DOHH2 (cell line): Measurements from ENCODE around the gene AMPD3.

Experiments used
- EZH2phosphoT487 ChIP-seq: fragments of 200-600 bp; sonication (generic); IDR thresholded peaks from 2 replicates; pipeline ENCODE4 v1.6.1; 2017; ENCODE audit warnings: borderline replicate concordance, mild to moderate bottlenecking, antibody characterized with exemption, low read length, moderate library complexity, mixed read lengths
- TF ChIP-seq, protein P1 (sequence below): fragments of 200-600 bp; sonication (generic); IDR thresholded peaks from one replicate; pipeline ENCODE4 v1.5.1; 2014; ENCODE audit warnings: antibody characterized with exemption, mild to moderate bottlenecking, low read depth, low read length; ENCODE audit not compliant: poor library complexity, severe bottlenecking

DNA sequence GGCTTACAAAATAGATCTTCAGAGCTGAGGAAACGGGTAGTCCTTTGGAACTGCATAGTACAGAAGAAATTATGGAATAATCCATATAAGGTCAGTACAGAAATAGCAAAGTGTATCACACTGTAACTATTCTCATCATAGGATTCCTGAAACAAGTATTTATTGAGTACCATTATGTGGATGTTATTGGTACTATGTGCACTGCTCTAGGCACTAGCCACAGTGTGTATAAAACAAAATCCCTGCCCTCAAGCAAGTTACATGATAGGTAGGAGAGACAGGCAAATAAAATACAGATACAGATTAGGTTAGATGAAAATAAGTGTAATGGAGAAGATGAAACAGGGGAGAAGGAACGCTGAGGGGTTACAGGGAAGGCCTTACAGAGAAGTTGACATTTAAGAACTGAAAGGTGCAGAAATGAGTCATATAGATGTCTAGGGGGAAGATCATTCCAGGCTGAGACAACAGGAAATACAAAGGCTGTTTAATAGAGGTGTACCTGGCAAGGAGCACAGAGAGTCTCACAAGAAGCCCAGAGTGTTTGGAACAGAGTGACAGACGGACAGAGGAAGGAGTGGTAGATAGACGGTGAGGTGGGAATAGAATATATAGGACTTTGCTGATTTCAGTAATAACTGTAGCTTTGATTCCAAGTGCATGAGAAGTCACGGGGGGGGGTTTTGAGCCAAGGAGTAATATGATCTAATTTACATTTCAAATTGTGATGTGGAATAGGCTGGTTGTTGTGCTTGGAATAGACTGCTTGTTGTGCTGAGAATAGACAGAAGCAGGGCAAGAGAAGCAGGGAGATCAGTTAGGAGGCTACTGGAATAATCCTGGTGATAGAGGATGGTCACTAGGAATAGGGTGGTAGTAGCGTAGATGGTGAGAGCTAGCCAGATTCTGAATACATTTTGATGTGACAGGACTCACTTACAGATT, 72.2 kb downstream of the AMPD3 start:
- TF ChIP-seq, protein P1, sequence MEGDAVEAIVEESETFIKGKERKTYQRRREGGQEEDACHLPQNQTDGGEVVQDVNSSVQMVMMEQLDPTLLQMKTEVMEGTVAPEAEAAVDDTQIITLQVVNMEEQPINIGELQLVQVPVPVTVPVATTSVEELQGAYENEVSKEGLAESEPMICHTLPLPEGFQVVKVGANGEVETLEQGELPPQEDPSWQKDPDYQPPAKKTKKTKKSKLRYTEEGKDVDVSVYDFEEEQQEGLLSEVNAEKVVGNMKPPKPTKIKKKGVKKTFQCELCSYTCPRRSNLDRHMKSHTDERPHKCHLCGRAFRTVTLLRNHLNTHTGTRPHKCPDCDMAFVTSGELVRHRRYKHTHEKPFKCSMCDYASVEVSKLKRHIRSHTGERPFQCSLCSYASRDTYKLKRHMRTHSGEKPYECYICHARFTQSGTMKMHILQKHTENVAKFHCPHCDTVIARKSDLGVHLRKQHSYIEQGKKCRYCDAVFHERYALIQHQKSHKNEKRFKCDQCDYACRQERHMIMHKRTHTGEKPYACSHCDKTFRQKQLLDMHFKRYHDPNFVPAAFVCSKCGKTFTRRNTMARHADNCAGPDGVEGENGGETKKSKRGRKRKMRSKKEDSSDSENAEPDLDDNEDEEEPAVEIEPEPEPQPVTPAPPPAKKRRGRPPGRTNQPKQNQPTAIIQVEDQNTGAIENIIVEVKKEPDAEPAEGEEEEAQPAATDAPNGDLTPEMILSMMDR, result no peak
- TF ChIP-seq EZH2phosphoT487, result no peak
